ENCODE measurements around the gene LAMP5.

The LAMP5 gene

DNA sequence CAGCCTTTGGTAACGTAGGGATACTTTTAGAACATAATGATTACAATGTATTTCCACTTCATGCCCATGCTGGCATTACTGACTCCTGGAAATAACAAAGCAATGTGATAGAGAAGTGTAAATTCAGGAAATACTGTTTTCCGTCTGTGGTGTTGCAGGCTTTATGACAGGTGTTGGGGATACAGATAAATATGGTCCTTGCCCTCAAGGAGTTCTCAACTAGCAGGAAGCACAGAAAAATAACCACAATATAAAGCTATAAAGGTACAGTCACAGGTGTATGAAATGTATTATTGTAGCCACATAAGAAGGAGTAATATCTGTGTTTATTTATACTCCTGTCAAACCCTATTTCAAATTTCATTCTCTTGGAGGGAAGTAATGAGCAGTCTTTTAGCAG, 12.9 kb upstream of the LAMP5 start:
- DNase-seq, result no peak

DNA sequence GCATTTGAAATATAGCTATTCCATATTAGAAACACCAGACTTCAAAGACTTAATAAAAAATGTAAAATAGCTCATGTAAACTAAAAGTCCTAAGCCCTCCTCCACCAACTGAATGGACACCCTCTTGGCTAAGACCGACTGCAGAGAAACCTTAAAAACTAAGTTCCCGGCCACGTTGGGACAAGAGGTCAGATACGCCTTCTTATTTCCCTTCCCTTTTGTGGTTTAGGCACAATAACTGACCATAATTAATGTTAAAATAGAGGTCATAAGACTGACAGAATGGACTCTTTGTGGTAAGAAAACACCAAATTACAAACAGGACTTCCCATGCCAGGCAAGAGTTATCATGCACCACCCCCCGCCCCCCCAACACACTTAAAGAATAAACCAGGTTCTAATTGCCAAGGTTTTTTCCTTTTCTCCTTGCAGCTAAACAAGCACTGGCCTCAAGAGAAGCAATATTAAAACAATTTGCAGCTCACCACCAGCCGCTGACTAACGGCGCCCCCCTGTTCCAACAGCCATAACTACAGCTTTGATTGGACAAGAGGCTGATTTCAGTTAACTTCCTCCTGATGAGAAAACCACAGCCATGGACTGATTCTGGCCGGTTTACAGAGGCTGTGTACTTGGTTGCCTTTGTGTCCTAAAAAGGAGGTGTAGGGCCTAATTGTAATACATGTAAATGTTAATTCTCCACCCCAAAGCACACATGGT, 10.7 kb upstream of the LAMP5 start:
- DNase-seq, result peak; percentile 81 to 87

DNA sequence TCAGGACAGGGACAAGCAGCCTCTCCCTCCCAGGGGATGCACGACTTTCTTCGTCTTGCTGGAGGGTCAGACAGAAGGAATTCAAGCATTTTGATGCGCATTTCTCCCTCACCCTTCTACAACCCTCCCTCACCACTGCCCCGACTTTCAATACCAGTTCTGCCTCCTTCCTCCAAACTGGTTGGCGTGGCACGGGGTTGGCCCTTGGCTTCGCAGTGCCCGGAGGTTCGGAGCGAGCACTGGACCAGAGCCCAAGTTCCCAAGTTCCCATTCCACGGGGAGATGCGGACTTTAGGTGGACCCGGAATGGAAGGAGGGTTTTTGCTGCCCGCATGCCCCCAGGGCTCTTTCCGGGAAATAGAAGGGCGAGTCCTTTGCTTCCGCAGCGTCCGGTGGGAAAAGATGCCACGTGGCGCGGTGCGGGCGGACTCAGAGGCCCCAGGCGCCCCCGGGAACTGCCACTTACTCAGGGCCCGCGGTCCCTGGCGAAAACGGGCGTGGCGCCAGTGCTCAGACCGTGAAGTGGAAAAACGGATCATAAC, 8.0 kb upstream of the LAMP5 start:
- peak in 1 of 2 donors; percentile 59 for DNase-seq

DNA sequence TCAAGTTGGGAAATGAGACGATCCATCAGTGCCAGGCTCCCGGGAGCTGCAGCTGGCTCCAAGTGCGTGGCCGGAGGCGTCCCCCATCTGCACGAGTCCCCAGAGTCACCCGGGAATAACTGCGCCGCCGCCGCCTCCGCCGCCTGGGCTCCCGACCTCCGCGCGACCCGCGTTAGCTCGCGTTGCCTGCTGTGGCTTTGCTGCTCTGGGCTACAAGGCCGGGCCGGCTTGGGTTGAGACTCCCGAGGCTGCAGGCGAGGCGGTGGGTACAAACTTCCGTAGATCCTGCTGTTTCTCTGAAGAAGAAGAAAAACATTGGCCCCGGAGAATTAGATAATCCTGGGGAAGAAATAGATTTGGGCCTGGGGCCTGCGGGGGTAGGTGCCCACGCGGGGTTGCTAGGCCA, 7.4 kb upstream of the LAMP5 start:
- no peak for DNase-seq

DNA sequence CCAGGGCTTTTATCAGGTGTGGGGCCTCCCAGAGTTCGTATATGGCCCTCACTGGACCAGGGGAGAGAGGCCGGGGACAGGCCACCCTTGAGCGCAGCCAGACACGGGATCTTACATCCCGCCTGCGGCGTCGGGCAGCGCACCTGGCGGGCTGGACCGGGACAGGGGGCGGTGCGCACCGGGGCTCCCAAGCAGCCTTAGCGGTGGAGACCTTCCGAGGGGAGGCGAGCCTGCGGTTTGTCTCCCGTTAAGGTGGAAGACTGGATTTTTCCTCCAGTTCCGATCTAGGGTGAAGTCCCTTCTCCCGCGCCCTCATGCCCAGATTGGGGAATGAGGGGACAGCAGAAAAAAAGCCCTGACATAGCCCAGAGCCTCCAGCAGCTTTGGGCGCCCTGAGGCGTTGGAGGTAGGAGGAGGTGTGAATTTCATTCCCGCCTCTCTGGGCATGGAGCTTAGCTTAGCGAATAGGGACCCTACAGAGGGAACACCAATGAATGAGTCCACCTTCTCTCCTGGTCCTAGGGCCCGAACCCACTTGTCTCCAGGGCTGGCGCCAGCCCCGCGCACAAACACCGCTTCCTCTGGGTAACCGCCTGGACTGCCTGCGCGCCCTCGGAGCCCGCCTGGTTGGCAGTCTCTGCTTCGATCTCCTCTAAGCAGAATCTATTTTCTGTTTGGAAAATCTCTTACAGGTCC, 6.7 kb upstream of the LAMP5 start:
- no peak for DNase-seq

DNA sequence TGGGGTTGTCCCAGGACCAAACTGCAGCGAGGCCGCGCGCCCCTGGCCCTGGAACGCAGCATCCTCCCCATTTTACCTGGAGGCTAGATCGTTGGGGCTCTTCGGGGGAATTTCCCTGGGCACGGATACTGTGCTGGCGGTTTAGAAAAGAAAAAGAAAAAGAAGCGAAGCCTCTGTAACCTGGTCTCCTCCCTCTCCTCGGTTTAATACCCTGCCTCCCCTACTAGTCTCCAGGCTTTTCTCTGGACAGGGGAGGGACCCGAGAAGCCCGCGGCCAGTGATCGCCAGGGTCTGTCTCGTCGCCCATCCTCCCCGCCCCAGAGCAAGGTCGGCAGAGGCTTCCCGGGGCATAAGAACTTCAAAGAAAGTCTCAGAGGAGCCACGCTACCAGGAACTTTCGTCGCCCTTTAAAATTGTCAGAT, 6.1 kb upstream of the LAMP5 start:
- DNase-seq, result no peak

DNA sequence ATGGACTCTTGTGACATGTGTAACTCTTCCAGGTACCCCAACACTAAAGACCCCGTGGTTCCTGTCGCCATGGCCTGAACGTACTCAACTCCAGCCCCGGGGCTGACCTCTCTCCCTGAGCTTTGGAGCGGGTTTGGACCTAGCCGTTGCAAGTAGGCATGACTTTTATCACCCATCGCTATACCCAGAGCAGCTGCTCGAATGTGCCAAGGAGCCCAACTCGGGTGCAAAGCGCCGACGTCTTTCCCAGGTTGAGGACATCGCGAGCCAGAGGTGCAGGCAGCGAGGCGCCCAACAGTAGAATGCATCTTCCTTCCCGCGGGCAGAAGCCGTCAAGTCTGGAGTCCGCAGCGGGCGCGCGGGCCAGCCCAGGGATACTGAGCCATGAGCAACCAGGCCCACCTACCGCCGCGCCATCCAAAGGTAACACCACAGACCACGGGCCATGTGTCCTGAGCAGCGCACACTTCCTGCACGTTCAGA, 5.7 kb upstream of the LAMP5 start:
- DNase-seq, result no peak

DNA sequence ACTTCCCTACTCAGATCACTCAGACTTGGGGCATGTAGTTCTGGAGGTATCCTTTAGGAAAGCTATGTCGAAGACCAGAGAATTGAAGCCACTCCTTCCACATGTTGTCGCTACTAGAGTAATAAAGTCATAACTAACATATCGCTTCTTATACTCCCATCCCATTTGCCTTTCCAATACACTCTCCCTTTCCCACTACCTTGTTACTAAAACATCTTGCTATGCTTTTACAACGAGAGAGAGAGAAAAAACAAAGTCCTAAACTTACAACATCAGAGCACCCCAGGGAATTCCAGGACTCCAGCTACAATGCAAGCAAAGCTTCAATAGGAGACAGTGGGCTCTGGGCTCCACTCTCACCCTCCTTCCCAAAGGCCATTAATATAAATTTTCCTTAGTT, 5.1 kb upstream of the LAMP5 start:
- DNase-seq, result no peak

DNA sequence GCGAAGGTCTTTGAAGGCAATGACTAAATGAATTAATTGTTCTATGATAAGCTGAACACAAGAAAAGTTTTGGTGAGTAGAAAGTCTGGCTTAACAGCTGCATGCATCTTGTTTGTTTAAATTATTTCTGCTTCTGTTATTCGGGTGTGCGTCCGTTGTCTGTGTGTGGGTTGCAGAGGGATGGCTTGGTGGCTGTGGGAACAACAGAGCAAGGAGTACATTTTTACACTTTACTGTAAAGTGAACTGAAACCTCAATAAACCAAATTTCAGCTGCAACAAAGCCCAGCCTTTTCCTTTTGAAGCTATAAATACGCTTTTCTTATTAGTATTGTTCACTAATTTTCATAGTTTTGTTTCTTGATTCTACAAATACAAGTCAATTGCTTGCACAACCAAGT, 3.5 kb upstream of the LAMP5 start:
- no peak for DNase-seq

DNA sequence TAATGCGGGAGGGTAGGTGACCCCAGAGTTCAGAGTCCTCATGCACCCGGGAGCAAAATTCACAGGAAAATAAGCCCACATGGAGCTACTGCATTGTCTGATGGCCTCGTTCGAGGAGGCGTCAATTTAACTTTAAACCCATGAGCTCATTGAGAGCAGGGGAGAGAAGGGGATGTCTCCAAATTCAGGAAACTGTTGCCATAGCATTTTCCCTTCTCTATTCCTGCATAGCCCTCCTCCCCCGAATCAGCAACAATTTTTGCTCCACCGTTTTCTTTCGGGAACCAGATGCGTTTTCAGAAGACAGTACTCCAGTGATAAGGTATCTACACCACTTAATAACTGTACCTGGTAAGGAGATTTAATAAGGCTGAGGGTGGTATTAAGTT, 324 bp upstream of the LAMP5 start:
- DNase-seq, result no peak

DNA sequence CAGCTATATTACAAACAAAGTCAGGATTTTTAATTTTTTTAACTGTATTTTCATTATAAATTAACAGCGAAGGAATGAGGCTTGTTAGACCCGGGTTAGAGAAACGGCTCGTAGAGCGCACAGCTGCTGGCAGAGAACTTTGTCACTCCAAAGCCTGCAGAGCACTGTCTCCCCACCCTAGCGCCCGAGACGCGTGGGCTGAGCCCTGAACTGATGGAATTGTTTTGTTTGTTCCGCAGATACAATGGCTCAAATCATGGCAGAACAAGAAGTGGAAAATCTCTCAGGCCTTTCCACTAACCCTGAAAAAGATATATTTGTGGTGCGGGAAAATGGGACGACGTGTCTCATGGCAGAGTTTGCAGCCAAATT, 810 bp downstream of the LAMP5 start:
- DNase-seq, result no peak

DNA sequence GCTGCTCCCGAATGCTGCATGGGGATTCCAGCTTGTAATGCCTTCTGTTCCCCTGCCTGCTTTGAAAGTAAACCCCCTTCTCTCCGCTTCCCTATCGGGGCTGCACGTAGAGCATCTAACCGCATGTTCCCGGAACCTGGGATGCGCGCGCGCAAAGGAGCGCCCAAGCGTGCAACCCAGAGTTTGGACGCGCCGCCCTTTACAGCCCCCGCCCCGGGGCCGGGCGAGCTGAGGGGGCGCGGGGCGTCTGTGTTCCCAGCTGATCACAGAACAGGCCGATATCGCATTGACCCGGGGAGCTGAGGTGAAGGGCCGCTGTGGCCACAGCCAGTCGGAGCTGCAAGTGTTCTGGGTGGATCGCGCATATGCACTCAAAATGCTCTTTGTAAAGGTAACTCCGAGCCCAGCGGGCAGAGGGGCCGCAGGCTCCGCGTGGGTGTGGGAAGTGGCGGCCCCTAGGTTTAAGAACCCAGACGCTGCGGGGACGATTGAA, 1.4 kb downstream of the LAMP5 start:
- DNase-seq, result no peak

DNA sequence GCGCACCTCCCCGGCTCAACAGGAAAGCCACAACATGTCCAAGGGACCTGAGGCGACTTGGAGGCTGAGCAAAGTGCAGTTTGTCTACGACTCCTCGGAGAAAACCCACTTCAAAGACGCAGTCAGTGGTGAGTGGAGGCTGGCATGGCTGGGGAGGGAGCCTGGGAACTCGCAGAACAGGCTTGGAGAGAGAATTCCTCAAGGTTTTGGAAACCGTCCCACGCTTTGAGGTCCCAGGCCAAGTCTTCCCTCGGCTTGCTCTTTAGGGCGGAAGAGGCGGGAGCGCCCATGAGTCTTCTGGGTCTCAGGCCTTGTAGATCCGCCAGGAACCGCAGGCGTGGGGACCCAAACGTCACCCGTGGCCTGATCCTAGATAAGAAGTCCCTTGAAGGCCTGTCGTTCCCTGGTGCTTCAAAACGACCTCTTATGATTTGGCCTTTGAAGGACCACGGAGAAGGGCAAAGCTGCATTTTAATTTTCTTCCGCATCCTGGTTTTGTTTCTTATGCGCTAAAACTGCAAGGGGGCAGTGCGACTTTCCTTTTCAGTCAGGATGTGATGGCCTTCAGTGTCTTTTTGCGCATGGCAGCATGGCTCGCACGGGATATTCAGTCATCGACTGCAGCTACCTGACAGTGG, 2.0 kb downstream of the LAMP5 start:
- no peak for DNase-seq

DNA sequence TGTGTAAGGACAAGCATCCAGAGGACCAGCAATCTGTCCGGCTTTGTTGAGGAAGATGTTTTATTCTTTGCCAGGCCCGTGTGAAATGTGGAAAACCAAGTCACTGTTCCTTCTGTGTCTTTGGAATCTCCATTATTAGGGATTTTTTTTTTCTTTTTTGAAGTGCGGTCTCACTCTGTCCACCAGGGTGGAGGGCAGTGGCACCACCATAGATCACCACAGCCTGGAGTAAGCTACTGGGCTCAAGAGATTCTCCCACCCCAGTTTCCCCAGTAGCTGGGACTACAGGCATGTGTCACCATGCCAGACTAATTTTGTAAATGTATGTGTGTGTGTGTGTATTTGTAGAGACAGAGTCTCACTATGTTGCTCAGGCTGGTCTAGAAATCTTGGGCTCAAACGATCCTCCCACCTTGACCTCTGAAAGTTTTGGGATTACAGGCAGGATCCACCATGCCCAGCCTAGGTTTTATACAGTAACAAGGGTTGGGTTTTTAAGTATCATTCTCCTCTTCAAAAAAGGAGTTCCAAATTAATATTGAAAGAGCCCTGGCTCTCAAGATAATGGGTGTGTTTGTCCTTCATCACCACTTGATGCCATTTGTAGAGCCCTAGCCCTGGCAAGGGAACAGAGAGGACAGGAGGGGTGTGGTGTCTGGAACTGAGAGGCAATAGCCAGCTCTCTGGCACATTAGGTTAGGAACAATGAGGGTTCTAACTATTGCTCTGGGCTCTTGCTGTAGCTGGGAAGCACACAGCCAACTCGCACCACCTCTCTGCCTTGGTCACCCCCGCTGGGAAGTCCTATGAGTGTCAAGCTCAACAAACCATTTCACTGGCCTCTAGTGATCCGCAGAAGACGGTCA, 3.1 kb downstream of the LAMP5 start:
- no peak for DNase-seq

DNA sequence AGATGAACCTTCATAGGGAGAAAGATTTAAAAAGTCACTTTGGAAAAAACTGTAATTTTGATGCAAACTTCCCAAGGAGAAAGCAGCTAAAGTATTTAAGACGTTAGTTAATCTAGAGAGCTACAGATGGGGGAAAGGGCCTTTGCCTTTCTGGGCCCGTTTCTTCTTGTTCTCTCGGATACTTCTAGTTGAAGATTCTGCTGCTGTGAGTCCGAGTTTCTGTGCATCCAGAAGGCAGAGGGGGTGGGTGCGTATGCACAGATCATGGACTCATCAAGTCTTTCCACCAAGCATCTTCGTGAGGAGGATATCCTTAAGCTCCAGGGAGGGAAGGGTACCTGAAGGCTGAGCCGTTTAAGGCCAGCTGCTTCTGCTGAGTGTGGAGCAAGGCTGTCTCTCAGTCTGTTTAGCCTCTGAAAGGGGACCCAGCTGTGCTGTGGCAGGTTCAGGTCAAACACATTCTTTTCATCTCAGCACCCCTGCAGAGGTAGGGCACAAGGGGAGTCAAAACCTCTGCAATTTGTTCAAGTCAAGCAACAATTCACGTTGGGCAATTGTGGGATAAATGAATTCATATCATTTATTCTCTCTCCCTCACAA, 4.3 kb downstream of the LAMP5 start:
- DNase-seq, result no peak

DNA sequence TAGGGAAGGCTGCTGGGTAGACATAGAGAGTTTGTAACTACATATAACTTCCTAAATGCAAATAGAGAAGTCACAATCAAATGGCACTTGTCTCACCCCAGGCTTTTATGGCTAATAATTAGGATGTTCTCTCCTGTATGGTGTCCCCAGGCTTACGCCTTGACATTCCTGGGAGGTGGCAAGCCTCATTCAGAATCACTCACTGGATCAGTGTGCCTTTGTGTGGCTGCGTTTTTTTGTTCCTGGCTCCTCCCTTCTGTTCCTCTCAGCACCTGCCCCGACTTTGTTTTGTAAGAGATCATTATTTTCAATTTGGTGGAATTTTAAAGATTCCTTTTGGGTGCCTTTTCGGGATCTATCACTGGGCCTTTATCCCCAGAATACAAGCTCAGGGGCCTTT, 5.7 kb downstream of the LAMP5 start:
- DNase-seq, result no peak

DNA sequence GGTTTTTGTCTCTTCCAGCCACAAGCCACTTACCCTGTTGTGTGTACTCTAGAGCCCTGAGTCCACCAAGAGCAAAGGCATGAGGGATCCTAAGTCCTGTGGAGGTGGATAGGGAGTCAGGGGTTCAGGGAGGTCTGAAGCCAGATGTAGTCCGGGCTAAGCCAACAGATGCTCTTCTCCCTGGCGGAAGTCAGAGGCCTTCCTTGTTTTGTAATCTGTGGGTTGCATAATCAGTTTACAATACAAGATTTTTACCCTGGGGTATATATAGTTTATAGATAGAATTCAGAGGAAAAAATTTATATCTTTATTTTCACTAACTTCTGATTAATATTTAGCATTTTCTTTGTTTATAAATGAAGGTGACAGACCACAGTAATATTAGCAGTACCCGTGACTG, 9.2 kb downstream of the LAMP5 start:
- DNase-seq, result peak in 1 of 2 donors; percentile 70

DNA sequence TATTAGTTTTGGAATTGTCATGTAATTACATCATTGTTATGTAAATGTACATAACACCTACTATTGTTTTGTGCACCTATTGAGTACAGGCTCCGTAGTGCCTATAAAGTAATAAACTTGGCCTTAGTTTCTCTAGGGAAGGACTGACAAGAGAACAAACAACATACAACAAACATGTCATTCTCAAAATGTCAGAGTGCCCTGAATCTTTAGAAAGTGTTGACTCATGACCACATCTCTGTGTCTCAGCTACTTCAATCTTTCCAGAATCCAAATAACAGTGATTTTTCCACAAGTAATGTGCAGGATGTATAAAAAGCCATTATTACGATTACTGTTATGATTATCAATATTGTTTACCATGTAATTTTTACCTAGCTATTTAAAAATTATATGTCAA, 17.2 kb downstream of the LAMP5 start:
- DNase-seq, result no peak

DNA sequence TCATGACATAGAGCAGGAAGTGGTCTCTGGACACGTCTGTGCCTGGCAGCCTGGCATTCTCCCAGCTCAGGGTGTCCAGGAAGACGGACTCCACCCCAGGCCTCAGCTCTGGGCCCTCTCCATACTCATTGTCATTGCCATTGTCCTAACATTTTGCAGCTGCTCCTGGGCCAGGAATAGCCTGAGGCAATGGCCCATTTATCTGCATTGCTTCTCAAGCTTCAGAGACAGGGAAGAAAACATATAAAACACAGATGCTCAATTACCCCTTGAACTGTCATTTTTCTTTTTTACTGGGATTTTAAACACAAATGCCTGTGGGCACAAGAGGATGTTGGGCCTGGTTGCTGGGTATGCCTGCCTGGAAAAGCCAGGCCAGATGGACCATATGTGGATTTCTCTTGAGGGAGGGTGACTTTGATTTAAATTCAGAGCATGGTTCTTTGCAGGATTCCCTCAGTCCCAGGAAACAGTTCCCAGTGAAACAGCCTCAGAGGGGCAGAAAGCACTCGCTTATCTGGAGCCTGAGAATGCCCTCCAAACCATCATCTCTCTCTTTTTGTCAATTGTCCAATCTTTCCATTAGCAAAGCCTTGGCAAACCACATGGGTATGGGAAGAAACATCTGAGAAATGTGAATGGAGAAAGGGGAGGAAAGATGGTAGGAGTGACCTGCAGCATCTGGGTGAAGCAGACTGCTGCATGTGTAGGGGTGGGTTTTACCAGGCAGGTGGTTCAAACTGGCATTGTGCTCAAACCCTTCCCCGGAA, 17.9 kb downstream of the LAMP5 start:
- no peak for DNase-seq

DNA sequence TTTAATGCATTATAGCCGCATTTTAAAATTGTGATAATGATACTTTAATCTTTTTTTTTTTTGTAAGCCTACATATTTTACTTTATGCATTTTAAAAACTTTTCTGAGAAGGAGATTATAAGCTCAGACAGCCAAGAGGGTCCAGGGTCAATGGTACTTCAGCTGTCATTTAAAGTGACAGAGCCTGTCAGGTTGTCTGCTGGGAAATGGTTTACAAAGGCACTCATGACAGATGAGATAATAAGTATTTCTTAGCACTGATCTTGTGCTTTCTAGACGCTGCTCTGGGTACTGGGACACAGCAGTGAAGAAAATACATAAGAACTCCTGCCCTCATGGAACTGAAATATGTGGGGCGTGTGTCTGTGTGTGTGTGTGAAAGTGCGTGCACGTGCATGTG, 19.6 kb downstream of the LAMP5 start:
- no peak for DNase-seq

DNA sequence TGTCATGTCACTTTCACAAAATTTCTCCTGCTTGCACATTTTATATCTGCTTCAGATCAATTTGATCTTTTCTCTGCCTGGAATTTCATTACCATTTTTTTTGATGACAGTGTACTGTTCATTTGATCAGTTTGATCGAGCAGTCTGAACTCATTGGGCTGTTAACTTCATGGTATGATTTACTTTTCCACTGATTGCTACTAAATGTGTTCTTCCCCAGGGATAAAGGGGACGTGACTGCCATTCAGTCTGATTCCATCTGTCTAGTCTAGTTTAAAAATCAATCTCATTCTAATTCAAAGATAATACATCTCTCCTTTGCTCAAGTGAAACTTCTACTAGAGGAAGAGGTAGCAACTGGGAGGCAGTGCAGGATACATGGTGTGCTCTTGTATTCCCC, 21.1 kb downstream of the LAMP5 start:
- no peak for DNase-seq

DNA sequence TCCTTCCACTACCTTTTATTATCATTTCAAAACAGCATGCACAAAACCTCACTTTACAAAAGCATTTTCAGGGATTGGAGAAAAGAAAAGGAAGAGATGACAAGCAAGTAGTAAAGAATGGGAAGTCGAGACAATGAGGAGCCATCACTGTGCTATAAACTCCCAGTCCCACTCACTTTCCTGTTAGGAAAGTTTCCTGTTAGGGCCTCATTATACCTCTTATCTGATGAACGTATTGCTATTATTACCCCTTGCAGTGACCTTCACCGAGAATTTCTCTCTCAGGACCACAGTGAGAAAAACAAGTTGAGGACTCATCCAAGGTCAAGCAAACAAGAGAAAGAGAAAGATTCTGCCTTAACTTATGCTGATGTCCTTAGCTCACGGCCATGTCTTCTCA, 28.8 kb downstream of the LAMP5 start:
- no peak for DNase-seq

Measured in inflammatory macrophage treated with lipopolysaccharide for 1 hour (primary cell).